Measurements from ENCODE around the gene FAM199X.

FAM199X gene

GRCh38 chrX:104165894-104166734, at the start of gene FAM199X:
Gene FAM199X, plus strand, starts transcription at chrX:104166453. Its CDS starts 333 bp downstream, at chrX:104166786.
- DNase-seq (ENCODE audit: low read depth, low spot score): peak; percentile 41

DNA sequence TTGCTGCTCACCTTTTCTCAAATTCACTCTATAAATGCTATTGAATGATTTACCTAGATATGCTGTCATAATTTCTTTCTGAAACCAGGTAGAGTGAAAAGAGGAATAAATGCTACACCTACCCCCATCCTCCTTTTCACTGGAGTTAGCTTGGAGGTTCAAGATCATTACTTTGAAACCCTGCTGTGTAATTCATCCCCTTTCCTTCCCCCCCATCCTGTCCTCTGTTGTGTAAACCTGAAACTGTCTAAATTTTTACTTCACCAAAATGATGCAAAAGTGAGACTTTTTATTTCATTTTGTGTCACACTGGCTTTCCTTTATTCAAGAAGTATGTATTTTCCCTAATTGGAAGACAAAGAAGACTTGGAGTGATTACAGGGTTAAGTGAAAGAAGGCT, 48.5 kb upstream of the FAM199X start:
- no peak for DNase-seq (ENCODE audit: low read depth, low spot score)

DNA sequence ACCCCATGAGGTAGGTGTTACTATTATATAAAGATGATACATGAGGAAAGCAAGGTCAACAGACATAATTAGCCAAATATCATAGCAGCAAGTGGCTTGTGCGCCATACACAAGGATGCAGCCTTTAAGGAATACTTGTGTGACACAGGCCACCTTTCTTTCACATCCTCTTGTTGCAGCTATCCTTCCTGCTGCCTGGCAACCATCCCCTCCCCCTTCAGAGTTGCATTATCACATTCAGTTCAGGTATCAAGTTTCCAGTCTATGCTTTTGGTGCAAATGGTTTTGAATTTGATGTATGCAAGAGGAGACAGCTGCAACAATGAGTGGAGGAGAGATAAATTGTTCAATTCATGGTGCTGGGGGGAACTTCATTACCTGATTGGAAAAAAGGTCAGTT, 47.5 kb upstream of the FAM199X start:
- no peak for DNase-seq (ENCODE audit: low read depth, low spot score)

GRCh38 chrX:104122829-104123228, 43.4 kb upstream of the FAM199X start:
- no peak for DNase-seq (ENCODE audit: low read depth, low spot score)

GRCh38 chrX:104126856-104127255, 39.4 kb upstream of the FAM199X start:
- no peak for DNase-seq (ENCODE audit: low read depth, low spot score)

DNA sequence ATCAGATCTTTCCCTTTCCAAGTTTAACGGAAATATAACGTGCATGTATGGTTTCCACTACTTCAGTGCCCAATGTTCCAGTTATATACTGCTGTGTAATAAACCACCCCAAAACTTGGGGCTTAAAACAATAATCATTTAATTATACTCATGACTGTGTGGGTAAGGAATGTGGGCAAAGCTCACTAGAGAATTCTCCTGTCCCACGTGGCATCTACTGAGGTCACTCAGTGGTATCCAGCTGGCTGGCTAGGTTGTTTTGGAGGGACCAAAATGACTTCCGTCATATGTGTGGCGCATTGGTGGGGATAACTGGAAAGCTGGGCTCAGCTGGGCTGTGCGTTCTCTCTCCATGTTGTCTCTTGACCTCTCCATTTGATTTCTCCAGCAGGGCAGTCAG, 35.4 kb upstream of the FAM199X start:
- no peak for DNase-seq (ENCODE audit: low read depth, low spot score)

- DNase-seq (ENCODE audit: low read depth, low spot score): no peak
Measured at GRCh38 chrX:104134583-104135261, 31.5 kb upstream of the FAM199X start.

DNA sequence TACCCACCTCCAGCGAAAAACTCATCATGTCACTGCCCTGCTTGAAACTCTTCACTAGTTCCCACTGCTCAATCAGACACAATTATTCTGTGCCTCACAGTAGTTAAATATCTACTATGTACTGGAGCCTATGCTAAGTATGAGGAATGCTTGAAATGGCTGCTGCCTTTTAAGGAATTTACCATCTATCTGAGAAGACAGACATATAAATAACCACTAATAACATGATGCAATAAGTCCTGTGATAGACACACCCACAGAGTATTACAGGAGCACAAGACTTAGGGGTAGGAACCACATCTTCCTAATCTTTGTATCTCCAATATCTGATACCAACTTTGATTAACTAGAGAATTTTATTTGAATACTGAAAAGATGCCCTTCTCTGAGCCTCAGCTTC, 30.6 kb upstream of the FAM199X start:
- DNase-seq (ENCODE audit: low read depth, low spot score): no peak

DNA sequence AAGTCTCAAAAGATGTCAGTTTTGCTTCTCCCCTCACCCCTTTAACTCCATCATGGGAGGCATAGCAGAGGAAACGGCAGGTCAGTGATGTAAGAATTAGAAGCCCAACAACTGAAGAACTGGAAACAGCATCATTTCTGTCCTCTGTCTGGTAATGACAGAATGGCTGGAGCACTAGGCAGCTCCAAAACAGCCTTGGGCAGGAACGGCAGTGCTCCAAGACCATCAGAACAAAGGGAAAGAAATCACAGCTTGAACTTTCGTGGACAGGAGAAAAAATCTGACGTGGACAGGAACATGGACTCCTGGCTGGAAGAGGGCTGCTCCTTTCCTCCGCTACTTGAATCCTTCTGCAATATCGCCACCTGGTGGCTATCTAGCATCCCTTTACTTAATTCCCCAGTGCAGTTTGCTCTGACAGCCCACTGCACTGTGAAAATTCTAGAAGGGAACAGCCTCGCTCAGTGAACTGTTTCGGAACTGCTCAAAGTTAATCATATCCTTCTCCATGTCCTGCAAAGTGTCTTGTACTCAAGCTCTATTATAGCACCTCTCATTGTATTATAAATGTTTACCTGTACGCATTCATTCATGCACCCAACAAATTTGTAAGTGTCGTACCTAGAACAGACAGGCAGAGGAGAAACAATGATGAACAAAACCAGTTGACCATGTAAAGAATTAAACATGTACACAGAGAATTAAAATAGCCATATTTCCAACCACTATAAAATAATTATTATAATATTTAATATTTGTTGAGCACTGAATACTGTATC, 29.8 kb upstream of the FAM199X start:
- DNase-seq (ENCODE audit: low read depth, low spot score): peak; percentile 81

DNA sequence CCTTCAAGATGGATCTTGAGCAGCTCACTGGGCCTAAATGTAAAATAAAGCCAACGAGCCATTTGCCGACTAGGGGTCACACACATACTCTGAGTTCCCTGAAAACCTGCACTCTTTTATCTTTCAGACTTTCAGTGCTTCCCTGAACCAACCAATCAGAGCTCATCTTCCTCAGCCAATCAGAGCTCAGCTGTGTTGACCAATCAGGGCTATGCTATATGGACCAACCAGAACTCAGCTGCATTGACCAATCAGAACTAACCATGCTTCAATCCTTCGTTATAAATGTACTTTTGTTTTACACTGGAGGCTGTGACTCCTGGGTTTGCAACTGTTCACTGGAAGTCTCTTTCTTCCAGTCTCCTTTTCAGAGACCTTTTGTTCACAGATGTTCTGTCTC, 28.8 kb upstream of the FAM199X start:
- DNase-seq (ENCODE audit: low read depth, low spot score): no peak

- no peak for DNase-seq (ENCODE audit: low read depth, low spot score)
Measured at GRCh38 chrX:104141087-104141760, 25.0 kb upstream of the FAM199X start.

DNA sequence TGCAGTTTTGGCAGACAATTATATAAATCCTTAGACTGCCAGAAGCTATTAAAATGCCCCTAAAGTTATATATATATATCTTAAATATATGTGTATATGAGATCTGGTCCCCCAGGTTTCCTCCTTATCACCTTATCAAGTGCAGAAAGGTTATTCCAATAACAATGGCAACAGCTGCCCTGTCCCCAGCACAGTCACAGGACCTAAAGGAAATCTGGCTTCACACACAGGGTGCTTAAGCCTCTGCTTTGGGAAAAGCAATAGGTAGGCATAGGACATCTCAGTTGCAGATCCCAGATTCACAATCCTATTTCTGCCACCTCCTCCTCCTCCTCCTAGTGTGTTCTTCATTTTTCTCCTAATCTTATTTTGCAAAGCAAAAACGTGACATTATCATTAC, 15.2 kb upstream of the FAM199X start:
- no peak for DNase-seq (ENCODE audit: low read depth, low spot score)

- peak; percentile 35 for DNase-seq (ENCODE audit: low read depth, low spot score)
Measured at GRCh38 chrX:104156630-104157529, 9.4 kb upstream of the FAM199X start, which contains the start of gene SLC25A53. Gene SLC25A53, minus strand, starts transcription at chrX:104157009. Its CDS starts 51,752 bp downstream, at chrX:104105257.

DNA sequence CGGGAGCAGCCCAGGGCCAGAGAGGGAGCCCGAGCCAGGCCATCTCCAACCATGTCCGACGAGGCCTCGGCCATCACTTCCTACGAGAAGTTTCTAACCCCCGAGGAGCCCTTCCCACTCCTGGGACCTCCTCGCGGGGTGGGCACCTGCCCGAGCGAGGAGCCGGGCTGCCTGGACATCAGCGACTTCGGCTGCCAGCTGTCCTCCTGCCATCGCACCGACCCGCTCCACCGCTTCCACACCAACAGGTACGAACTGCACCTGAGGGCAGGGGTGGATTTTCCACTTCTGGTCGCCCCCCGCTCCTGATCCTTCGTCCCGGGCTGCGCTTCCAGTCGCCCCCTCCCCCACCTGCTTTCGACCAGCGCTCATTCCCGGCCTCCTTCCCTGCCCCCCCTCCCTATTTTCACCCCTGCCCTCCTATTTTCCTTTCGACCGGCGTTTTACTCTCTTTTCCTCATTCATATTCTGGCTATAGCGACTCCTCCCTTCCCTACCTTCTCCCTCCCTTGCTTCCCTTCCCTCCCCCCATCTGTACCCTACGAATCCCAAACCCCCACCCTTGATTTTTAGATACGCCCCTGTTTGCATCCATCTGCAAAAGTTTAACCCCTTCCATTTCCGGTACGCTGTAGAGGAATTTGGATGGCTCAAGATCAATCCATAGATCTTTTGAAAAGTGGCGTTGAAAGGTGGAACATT, 633 bp downstream of the FAM199X start:
- DNase-seq (ENCODE audit: low read depth, low spot score): no peak

DNA sequence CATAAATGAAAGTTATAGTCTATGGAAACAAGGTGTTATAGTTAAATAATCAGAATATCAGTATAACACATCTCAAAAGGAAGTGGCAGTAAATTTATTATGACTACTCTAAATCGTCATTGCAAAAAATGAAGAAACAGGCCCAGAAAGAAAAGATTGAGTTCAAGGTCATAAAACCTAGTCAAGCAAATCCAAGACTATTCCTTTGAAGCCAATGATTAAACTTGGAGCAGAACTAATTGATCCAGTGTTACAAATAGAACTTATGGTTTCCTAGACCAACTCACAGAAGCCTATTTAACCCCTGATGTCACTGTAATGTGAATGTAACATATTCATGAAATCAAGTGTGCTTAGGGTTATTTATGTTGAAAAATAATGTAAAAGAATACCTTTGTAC, 1.9 kb downstream of the FAM199X start:
- DNase-seq (ENCODE audit: low read depth, low spot score): no peak

- no peak for DNase-seq (ENCODE audit: low read depth, low spot score)
Measured at GRCh38 chrX:104172121-104172520, 5.9 kb downstream of the FAM199X start.

GRCh38 chrX:104172788-104173187, 6.5 kb downstream of the FAM199X start:
- no peak for DNase-seq (ENCODE audit: low read depth, low spot score)

DNA sequence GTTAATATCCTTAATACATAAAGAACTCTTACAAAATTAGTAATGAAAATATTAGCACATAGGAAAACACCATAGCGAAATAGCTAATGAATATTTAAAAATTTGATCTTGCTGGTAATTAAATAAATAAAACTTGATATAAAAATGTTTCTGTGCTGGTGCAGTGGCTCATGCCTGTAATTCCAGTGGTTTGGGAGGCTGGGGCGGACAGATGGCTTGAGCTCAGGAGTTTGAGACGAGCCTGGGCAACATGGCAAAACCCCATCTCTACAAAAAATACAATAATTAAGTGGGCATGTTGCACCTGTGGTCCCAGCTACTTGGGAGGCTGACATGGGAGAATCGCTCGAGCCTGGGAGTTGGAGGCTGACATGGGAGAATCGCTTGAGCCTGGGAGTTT, 7.6 kb downstream of the FAM199X start:
- no peak for DNase-seq (ENCODE audit: low read depth, low spot score)

DNA sequence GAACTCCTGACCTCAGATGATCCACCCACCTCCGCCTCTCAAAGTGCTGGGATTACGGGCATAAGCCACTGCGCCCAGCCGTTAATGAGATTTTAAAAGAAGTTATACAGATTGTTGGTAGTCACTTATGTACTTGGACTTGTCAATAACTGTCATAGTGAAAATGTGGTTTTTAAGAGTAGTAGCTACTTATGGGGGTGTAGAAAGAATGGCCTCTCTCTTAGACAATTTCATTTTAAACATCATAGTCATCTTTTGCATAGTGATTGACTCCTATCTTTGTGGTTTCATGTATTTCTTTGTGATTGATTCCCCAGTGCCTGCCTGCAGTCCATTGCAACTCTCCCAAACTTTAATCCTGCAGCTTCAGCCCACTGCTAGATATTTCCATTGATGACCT, 17.4 kb downstream of the FAM199X start:
- DNase-seq (ENCODE audit: low read depth, low spot score): no peak

DNA sequence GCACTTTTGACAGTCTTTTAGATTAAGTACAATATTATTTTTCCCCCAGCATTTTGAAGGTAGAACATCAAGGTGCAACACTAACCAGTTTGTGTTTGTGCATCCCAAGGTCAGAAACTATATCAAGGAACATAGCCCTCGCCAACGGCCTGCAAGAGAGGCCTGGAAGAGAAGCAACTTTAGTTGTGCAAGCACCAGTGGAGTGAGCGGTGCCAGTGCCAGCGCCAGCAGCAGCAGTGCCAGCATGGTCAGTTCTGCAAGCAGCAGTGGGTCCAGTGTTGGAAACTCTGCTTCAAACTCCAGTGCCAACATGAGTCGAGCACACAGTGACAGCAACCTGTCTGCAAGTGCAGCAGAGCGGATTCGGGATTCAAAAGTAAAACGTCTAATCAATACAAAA, 21.7 kb downstream of the FAM199X start:
- no peak for DNase-seq (ENCODE audit: low read depth, low spot score)
